Stimulated activated CD8-positive, alpha-beta memory T cell treated with anti-CD3 and anti-CD28 coated beads, Interleukin-4, amount 100 ng/mL, for 1 hour (primary cell): ENCODE results near the gene SRC.

ENCODE experiments used
- DNase-seq, 2 donors: peaks; one replicate each; pipeline ENCODE4 v3.0.0-alpha.2; 2020; ENCODE audit warnings: low read depth in 2 of 2, low spot score in 1 of 2

The SRC gene

GRCh38 chr20:37349517-37350491 is 3.9 kb downstream of the SRC start:
- DNase-seq = no peak

DNA sequence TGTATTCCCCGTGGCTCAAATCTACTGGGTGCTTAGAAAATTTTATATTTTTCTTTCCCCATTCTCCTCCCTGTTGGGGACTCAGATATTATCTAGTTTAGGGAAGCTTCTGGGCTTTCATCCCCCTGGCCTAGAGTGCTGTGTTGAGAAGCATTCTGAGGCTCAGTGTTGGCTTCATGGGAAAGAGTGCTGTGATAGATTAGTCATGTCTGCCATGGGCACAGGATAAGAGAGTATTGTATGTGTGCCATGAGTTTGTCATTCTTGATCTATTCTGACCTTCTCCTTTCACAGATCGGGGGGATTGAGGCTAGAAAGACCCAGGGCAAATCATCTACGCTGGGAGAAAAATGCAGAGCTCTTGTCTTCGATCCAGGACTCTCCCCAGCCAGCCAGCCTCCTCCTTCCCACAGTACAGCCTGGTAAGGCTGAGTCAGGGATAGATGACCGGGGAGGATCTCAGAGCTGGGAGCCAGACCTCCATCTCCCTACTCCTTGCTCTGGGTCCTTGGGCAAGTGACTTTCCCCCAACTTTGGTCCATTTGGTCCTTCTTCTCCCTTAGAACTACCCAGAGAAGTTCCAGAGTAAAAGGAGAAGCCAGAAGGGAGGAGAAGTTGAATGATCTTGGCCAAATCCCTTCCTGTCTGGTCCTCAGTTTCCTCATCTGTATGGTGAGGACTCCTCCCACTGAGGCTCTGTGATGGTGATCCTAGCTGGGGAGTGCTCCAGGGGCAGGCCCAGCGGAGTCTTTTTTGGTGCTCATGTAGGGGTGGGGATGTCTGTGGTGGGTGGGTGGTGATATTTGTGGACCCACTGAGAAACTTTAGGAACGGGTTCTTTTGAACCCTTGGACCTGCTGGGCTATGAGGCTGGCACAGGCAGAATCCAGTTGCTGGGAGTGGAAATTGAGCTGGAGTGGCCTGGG is 5.0 kb downstream of the SRC start:
- no peak for DNase-seq

GRCh38 chr20:37351689-37352607 is 6.0 kb downstream of the SRC start:
- DNase-seq = no peak

- DNase-seq = no peak
Observed at GRCh38 chr20:37352608-37352980, 6.7 kb downstream of the SRC start.

- DNase-seq = no peak
Observed at GRCh38 chr20:37353285-37353849, 7.4 kb downstream of the SRC start.

DNA sequence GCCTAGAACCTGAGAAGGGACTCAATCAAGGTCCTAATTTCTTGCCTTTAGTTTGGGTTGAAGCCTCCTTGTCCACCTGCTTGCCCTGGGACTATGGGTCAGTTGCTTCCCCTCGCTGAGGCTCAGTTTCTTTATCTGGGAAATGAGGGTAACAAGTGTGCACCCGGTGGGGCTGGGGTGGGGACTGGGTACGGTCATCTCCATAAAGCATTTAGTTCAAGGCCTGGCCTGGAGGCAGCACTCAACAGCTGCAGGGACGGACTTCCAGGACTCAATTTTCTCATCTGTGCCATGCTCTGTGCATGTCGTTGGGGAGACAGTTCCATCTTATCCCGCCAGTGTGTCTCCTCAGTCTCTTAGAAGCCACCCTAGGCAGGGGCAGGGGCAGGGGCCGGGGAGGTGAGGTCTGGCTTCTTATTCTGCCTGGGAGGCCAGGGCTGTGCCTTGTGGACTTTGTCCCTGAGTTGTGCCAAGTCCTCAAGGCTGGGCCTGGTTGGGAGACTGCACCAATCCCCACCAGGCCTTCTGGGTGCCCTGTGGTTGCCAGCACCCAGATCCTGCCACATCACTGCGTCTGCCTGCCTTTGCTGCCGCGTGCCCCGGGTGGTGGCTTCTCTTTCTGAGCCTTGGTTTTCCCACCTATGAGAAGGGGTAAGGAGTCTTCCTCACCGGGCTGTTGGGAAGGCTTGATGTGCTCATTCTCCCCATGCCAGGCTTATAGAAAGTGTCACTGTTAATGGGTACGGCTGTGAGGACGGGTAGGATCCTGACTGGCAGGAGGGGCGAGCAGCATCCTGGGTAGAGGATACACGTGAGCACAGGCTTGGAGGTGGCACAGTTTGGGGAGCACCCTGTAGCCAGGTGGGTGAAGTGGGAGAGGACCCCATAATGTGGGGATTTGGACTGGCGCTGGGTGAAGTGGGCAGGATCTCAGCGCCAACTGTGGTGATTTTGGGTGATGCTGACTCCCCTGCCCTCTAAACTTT is 8.6 kb downstream of the SRC start:
- no peak for DNase-seq

GRCh38 chr20:37355252-37356180 is 9.6 kb downstream of the SRC start:
- no peak for DNase-seq

DNA sequence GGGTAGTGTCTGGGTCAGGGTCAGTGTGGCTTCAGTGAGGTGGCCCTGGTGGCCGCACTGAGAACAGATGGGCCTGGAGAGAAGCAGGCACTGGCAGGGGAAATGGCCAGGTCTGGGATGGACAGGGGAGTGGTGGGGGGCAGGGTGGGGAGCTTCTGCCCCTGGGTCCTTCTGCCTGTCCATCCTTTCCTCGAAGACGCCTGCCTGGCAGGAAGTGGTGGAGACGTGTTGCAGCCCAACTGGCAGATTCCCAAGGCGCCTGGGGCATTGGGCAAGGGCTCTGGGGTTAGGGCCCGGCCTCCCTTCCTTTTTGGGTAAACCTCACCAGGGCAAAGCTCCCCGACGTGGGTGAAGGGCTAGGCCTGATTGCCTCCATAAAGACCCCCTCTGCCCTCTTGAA is 10.4 kb downstream of the SRC start:
- DNase-seq = no peak

DNA sequence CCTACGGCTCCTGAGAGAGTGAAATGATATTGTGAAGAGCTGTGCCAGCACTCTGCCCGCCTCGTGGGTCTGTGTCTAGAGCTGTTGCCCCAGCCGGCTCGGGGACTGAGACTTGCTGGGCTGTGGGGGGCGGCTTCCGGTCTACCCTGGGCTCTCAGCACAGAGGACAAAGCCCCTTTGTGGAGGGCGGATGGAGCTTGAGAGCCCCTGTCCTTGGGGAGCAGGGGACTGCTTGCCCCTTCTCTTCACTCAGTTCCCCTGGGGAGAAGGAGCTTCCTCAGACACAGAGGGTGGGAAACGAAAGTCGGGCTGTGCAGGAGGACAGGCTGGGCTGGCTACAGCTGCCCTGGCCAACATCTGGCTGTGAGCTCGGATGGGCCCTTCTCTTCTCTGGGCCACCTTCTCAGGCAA is 11.0 kb downstream of the SRC start:
- no peak for DNase-seq

- DNase-seq = no peak
Observed at GRCh38 chr20:37357481-37358365, 11.8 kb downstream of the SRC start.

DNA sequence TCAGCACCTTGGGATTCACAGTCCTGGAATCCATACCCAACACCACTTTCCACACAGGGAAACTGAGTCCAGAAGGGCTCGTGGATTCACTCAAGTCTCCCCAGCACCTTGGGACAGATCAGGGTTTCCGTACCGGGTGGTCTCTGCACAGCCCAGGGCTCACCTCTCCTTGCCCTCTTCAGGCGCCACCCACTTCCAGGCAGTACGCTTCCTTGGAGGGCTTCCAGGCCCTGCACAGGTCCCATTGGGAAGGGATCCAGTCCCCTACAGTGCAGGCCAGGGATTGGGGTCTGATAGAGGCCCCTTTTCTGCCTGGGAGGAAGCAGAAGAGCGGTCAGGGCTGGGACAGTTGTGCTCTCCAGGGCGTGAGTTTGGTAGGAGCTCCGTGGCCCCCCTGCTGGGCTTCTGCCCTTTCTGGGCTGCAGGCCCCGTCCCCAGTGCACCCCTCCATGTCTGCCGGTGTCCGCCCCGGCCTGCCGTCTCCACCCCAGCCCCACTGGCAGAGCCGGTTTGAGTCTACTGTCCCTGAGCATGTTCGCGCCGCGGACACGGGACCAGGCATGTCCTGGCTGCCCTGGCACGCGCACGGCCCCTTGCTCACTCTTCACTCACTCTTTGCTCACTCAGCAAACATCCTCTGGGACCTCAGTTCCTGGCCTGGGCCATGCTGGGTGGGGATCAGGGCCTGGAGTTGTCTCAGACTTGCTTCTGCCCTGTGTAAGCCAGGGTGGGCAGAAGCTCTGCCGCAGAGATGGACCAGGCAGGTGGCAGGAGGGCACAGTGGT is 12.6 kb downstream of the SRC start:
- no peak for DNase-seq

DNA sequence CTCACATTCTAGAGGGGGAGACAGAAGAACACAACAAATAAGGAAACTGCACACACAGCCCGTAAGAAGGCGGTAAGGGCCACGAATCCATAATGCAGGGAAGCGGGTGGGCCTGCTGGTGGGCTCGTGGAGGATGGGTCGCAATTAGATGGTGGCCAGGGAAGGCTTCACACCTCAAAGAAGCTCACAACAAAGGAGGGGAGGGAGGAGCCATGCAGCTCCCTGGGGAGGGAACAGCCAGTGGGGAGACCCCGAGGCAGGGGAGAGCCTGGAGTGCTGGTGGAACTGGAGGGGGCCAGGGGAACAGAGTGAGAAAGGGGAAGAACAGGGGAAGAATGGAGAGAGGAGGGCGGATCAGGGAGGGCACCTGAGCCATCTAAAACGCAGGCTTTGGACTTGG is 13.4 kb downstream of the SRC start:
- no peak for DNase-seq

DNA sequence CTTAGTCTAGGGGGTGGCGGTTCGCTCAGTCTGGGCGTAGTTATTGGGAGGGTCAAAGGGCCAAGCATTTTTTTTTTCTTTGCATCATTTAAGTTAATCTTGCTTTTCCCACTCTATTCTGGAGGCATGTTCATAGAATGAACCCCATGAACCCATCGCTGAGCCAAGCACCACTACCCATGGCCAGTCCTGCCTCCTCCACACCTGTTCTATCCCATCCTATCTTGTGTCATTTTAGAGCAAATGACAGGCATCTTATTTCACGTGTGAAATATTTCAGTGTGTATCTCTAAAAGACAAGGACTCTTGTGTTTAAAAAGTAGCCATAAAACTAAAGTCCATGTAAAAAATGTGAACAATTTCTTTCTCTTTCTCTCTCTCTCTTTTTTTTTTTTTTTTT is 13.9 kb downstream of the SRC start:
- DNase-seq = no peak

DNA sequence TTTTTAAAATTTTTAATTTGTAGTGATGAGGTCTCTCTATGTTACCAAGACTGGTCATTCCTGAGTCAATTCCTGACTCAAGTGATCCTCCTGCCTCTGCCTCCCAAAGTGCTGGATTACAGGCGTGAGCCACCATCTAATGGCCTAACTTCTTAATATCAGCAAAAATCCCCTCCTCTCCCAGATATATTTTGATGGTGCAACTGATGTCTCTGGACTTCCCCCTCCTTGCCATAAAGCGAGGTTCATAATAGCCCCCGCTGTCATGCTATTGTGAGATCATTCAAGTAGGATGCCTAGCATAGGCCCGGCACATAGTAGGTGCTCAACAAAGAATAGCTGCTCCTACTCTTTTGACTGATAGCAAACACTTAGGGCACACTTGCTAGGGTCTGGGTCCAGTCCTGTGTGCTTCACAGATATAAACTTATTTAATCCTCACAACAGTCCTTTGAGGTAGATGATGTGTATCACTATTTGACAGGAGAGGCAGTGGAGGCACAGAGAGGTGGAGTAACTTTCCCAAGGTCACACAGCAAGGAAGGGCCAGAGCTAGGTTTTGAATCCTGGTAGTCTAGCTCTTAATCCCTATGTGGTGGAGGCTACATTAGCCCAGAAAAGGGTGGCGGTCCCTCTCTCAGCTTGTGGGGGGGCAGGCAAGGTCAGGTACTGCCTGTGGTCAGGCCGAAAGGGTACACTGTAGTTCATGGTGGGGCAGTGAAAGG is 14.6 kb downstream of the SRC start:
- DNase-seq = no peak

DNA sequence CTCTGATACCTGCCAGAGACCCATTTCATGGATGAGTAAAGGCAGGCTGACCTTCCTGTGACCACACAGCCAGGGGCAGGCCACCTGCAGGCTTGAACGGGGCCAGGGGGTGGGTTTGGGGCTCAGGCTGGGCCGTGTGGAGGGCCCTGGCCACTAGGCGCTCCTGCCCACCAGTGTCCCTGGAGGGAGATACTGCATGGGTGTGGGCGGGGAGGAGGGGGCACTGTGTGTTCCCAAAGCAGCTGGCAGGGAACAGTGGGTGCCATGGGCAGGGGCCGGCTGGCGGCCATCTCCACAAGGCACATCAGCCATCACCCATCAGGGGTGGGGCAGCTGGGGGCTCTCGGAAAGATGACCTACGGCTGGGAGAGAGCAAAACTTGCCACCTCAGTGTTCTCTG is 15.4 kb downstream of the SRC start:
- DNase-seq = no peak

GRCh38 chr20:37362231-37362792 is 16.4 kb downstream of the SRC start:
- DNase-seq = no peak
